HG02884 (cell line): ENCODE results near the gene ASPA.
"Not testable (repeated sequence)": the region's sequence is repeated elsewhere in the genome, so short reads cannot be mapped to it uniquely, and the experiment has no call there.

ENCODE experiments used
- ATAC-seq: cut with Tn5 transposase; IDR thresholded peaks from one replicate; pipeline ENCODE4 v1.9.1; 2021; ENCODE audit warnings: mild to moderate bottlenecking, moderate library complexity; ENCODE audit not compliant: unreplicated experiment

The ASPA gene

DNA sequence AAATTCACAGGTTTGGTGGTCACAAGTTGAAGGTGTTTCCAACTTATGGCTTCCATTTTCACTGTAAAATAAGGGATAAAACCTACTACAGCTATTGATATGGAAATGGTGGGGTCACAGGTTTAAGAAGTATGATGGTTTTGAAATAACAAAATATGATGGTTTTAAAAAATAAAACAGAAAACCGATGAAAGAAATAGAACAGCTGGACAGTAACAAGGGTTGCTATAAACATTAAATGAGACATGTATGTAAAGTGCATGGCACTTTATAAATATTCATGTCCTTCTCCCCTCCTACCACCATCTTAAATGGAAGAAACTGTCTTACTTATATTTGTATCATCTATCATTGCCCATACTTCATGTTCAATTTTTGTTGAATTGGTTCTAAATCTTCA is 31.3 kb downstream of the ASPA start:
- ATAC-seq, result no peak

DNA sequence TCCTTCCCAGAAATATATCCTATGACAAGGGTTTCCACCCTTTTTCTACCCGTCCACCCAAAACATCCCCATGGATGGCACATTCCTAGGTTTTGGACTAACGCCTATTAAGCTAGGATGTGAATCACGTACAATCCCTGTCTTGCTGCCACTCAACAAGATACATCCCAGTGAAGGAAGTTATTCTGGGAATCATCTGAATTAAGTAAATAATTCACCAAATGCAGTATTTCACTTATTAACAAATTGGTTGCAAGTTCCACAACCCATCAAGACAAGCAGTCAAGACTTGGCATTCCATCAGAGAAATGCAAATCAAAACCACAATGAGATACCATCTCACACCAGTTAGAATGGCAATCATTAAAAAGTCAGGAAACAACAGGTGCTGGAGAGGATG is 32.1 kb downstream of the ASPA start:
- no peak for ATAC-seq

DNA sequence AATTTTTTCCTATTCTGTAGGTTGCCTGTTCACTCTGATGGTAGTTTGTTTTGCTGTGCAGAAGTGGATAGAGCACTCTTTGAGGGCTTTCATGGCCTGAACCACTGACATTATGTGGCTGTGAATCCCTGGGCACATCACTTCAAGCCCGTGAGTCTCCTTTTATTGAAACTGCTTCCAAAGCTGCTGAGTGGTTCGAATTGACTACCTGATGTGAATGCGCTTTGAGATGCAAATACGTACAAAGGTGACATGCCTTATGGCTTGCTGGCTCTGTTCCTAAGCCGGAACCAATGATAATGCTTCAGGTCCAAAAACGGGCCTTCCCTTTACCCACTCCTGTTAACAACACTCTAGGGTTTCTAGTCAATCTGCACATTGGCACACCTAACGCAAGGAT is 34.3 kb downstream of the ASPA start:
- no peak for ATAC-seq

DNA sequence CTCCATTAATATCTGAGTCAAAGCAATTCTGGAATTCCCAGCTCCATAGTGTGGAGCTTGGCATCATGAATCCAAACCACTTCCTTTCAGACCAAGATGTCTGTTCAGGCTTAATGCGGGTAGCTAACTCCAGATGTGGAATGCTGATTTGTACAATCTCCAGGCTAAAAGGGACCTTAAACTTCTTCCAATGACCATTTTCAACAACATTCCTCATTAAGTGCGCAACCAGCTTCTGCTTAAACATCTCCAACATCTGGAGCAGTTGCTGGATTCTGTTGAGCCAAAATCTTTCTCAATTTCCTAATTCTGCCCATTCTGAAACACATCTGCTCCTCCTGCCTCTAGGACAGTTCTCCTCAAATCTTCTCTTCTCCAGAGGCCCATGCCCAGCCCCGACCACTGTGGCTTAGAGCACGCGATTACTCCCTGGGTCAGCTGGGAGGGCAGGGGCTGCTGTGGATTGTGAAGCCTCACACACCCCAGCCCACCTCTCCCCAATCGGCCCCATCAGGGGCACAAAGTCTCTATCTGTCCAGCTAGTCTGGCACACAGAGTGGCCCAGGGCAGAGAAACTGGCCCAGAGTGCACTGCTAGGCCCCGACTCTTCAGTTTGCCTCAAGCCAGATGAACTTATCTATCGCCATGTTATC is 36.2 kb downstream of the ASPA start:
- no peak for ATAC-seq

DNA sequence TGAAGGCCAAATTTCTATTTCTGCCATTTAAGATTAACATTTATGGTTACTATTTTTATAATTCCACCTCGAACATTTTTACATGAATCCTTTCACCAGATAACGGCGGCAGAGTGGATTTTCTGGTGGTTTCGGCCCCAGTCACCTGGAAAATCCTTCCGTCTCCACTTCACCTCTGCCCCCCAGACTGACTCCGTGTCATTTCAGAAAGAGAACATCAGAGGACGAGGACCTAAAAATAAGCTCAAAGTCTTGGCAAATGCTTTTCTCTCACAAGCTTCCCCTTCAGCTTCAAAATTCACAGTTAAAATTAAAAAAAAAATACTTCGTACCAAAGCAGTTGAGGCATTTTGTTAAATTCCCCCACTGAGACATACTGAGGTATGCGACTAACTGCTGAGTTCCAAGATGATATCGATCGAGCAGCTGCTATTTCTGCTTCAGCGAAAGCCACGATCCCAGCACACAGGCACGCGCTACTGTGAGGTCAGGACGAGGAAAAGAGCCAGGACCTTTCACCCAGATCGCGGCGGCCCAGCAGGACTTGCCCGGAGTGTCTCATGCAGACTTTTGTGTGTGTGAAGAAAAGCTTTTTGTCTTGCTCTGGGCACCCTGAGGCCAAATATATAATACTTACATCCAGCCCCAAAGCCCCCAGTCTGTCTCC is 36.8 kb downstream of the ASPA start:
- no peak for ATAC-seq

DNA sequence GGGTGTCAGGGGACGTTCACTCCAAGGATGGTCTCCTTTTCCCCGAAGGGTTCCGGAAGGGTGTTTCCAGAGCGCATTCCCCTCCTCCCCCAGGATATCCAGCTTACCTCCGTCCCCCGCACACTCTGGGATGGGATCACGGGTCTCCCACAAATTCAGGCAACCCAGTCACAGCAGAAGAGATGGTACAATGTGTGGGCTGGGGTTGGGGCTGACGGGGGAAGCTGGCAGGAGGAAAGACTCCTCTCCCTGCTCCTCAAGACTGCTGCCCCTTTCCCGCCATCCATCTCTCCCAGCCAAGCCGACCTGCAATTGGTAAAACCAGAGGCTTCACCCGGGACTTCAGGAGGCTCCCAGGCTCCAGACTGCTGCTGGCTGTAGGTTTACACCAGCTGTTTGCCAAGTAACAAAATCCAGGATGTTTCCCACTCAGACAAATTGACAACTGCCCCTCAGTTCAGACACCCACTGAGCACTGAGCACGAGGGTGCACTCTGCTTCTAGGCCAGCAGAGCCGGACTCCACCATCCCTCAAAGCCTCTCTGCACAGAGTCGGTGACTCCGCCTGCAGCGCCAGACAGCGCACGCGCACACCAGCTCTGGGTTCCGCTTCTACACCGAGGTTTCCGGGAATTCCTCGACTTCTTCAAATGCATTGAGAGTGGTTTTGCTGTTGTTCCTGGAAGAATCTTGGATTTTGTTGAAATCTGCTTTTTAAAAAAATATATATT is 37.7 kb downstream of the ASPA start:
- ATAC-seq, result no peak

DNA sequence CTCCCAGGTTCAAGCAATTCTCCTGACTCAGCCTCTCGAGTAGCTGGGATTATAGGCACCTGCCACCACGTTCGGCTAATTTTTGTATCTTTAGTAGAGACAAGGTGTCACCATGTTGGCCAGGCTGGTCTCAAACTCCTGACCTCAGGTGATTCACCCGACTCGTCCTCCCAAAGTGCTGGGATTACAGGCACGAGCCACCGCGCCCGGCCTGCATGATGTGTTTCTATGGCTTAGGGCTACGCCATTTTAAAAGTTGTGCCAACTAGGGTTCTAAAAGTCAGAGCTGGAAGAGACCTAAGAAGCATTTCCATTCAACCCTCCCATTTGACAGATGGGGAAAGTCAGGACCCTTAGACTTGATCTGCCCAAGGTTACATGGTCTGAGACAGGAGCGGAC is 38.4 kb downstream of the ASPA start:
- ATAC-seq, result not testable (repeated sequence)

DNA sequence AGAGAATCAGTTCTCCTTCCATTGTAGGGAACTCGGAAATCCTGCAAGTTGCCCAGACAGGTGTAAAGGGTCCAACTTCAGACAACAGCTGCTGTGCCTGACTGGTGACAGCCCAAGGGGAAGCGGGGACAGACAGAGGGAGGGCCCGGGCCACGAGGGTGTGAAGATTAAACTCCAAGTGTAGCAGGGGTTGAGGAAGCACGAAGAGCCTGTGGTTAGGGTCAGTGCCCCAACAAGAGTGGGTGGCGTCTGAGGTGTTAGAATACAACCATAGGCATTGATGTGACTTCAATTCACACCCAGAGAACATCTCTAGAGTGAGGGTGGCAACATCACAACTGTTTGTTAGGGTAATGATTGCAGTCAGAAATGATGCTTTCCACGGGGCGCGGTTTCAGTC is 39.1 kb downstream of the ASPA start:
- no peak for ATAC-seq

DNA sequence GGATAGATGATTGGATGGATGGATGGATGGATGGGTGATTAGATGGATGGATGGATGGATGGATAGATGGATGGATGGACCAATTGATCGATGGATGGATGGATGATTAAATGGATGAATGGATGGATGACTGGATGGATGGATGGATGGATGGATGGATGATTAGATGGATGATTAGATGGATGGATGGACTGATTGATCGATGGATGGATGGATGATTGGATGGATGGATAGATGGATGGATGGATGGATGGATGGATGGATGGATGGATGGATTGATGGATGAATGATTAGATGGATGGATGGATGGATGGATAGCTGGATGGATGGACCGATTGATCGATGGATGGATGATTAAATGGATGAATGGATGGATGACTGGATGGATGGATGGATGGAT is 43.7 kb downstream of the ASPA start:
- ATAC-seq, result not testable (repeated sequence)

DNA sequence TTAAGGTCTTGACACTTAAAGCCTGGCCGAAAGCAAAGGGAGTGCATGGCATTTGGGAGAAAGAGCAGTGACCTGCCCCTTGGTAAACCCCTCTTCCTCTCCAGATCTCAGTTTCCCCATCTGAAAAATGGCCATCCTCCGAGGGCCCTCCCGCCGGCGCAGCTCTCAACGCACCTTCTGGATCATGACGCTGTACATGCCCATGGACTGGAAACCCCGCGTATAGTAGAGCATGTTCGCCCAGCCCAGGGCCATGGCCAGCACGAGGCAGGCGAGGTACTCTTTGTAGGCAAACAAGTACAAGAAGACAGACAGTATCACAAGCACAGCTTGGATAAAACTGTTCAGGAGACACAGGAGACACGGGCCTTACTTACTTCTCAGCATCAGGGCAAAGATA is 48.2 kb downstream of the ASPA start:
- ATAC-seq, result no peak

DNA sequence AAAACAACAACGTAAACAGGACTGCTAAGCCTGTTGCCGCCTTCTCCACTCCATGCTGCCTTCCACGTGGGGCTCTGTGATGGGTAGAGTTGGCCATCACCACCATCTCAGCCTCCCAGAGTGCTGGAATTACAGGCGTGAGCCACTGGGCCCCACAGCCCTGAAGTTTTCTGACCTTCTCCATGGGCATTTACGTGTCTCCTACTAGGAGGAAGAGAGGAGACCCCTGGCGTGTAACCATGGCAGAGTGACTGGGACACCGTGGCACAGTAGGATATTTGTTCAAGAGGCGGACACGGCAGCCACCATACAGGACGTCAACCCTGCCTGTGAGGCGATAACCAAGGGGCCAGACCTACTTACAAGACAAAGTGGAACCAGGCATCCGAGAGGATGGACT is 50.7 kb downstream of the ASPA start:
- ATAC-seq, result no peak

DNA sequence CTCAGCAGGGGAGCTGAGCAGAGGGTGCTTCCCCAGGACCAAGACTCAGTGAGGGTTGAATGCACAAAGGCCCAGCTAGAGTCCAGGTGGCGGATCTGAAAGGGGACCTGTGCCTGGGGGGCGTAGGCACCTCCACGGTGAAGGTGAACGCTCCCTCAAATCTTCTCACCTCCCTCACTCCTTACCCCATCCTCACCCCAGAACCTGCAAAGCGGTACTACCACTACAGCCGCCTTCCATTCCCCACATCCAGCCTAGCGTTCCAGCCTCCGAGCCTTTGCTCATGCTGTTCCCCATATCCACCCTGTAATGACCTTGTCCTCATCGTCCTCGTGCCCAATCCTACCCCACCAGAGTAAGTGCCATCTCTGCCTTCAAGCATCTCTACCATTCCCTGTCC is 51.2 kb downstream of the ASPA start:
- ATAC-seq, result no peak

DNA sequence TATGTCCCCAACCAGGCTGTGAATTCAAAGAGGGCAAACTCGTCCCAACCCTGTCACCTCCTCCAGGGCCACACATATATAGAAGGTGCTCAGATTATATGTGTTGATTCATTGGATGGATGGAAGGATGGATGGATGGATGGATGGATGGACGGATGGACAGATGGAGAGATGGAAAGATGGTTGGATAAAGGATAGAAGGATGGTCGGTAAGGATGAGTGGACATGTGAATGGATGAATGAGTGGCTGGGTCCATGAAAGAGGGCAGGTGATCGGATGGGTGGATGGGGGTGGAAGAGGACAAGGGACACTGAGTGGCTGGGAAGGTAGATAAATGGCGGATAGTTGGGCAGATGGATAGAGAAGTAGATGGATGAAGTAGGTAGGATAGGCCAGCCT is 51.7 kb downstream of the ASPA start:
- ATAC-seq, result no peak

DNA sequence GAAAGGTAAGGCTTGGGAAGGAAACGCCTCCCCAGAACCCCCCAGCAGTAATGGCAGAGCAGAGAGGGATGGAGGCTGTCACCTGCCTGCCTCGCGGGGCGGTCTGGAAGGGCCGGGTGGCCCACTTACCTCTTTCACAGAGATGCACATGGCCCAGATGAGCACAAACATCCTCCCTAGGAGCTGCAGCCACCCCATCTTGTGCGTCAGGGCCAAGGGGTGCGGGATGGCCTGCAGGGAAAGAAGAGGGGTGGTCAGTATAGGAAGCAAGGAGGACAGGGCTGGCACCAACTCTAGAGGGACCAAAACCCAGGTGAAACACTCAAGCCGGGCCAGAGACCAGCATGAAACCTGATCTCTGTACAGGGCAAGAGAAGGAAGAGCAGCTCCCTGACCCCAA is 52.1 kb downstream of the ASPA start:
- no peak for ATAC-seq

DNA sequence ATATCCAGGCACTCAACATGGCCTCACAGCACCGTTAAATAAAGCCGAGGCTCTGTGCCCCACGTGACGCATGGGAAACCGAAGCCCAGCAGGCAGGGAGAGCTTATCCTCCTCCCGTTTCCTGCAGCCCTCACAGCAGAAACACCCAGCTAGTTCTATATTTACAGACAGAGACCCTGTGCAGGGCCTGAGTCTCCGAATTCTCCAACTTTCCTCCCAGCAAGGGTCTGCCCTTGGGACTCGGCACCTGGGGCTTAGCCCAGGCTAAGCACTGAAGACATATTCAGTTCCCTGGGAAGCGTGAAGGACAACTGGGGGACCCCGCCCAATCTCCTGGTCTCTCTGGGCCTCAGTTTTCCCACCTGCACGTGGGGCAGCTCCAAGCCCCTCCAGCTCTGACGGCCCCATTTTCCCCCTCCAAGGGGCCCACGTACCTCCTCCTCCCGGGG is 52.6 kb downstream of the ASPA start:
- ATAC-seq, result no peak

DNA sequence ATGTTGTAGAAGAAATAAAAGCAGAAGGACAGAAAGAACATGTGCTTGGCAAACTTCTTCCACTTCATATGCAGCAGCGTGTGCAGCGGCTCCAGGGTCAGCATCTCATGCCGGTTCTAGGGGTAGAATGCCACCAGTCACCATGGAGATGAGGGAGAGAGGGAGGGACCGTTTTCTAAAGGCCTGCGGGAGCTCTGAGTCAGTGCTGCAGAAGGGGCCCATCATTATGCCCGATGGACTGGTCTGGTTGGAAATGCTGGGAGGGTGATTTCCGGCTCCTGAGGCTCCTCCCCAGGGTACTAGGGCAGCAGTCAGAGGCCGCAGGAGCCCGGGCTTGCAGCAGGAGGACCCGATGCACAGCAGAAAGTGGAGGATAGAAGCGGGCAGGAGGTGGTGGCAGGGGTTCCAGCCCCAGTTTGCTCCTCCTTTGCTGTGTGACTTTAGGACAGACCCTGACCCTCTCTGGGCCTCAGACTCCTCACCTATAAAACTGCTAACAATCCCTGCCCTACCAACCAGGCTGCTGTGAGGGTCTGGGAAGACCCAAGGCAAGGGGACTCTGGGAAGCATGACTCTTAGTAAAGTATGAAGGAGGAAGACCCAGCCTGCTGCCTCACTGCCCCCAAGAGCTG is 53.2 kb downstream of the ASPA start:
- no peak for ATAC-seq

DNA sequence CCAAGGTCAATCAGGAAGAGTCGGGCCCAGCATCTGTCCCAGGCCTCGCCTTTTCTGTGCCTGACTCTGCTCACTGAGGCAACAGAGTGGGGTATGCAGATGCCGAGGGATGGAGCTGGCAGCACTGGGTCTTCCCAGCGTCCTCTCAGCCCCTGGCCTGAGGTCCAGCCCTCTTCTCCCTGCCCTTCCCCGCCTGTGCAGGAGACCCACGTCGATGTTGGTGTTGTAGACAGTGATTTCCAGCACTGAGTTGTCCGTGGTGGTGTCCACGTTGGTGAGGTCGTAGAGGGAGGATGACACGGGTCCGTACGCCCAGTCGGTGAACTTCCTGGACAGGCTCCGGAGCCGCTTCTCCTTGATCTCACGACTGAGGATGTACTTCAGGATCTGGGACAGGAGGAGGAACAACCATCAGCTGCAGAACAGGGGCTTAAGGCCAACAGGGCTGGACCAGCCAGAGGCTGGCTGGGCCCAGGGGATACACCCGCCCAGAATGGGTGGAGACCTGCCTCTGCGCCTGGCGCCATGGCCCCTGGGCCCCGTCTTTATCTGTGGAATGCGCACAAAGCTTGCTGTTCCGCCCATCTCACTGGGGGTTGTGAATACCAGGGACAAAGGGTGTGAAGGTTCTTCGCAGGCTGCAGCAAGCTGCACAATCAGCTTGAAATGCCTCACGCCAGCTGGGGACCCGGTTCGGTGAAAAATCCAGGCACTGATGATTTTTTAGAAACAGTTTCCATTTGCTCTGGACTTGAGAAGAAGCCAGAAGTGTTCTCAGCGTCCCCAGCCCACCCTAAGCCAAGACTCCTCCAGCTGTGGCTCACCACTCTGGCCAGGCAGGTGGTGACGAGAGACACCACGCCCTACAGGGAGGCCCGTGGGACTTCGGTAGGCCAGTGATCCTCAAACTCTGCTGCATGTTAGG is 54.3 kb downstream of the ASPA start:
- no peak for ATAC-seq

DNA sequence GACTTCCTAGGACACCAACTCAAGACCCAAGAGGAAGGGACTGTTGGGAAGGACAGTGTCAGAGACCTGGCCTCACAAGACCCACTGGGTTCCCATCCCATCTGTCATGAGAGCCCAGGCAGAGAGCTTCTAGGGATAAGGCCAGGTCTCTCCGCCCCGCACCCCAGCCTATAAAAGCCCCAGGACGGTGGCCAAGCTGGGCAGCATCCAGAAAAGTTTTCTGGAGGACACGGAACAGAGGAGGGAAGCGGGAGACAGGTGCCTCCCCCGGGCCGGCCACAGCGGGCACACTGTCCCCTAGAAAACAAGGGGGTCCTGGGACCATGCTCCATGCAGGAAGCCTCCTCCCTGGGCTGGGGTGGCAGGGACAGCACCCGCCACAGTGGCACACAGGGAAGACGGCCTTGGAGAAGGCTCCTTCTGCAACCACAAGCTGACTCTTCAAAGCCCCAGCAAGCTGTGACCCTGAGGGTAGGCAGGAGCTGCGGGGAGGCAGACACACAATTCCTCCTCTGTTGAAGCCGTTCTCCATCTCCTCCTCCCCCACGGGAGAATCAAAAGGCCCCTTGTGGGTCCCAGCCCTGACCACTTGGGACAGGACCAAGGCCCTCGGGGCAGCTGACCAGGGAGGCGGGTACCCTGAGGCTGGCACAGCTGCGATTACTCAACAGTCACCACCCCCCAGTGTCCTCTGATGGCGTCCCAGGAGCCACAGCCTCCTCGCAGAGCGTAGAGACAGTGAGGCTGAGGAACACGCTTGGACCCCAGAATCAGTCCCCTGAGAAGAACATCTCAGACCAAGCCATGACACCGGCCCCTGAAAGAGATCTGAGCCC is 55.7 kb downstream of the ASPA start:
- ATAC-seq, result no peak

DNA sequence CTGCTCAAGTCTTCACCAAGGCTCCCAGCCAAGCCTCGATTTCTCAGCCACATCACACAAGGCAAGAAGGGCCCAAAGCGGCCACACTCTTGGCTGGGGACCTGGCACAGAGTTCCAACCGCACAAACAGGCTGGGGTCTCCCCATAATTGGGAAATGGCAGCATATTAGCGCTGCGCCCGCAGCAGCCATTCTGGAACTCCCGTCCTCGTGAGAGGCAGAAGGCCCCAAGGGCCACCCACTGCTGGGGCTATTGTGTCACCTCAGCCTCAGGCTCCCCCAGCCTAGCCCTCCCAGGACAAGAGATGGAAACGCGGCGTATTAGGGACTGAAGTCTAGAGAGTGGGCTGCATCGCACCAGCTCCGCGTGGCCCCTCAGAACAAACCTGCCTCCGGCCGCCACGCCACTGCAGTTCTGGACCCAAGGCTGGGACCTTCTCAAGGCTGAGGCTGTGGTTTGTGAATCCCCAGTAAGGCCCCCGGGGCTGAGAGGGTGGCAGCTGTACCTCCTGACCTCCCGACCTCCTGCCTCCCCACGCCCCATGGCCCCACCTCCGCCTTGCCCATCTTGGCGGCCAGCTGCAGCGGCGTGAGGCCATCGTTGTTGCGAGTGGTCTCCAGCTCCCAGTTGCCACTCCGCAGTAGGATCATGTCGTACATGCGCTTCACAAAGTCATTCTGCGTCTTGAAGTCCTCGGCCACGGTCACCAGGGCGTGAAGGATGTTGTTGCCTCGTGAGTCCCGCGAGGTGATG is 56.5 kb downstream of the ASPA start:
- ATAC-seq, result no peak
